Tibial nerve (tissue), 4 donors: ENCODE results near the gene DLX3. TPM values are rescaled to one million over a fixed set of nuclear protein-coding genes. Genes with fewer than 3 reads are reported as not detected.

Experiments
- DNase-seq, 2 donors: peaks; one replicate each; pipeline ENCODE4 v3.0.0-alpha.2; 2019; ENCODE audit warnings: low spot score in 2 of 2
- H3K27ac ChIP-seq, 4 donors: fragments of 200-600 bp; sonication (generic) in 3 of 4; one replicate each; pipeline ENCODE4 v1.5.1; 2017 to 2019; ENCODE audit warnings: mild to moderate bottlenecking in 1 of 4
- H3K27me3 ChIP-seq, 2 donors: fragments of 200-600 bp; sonication (generic) in 1 of 2; one replicate each; pipeline versions ENCODE4 v1.5.1 to v1.6.0; 2017 to 2019
- H3K36me3 ChIP-seq, 3 donors: fragments of 200-600 bp; sonication (generic); one replicate each; pipeline ENCODE4 v1.5.1; 2018 to 2019
- H3K4me1 ChIP-seq, 4 donors: fragments of 200-600 bp; sonication (generic) in 3 of 4; one replicate each; pipeline ENCODE4 v1.5.1; 2017 to 2019
- H3K4me3 ChIP-seq, 4 donors: fragments of 200-600 bp; sonication (generic) in 3 of 4; one replicate each; pipeline ENCODE4 v1.5.1; 2017 to 2019; ENCODE audit warnings: mild to moderate bottlenecking in 1 of 4, moderate library complexity in 1 of 4
- H3K9me3 ChIP-seq, 4 donors: fragments of 200-600 bp; sonication (generic) in 3 of 4; one replicate each; pipeline ENCODE4 v1.5.1; 2017 to 2019
- CTCF ChIP-seq, 5 experiments: fragments of 200-600 bp in 3 of 5; fragments of 450-650 bp in 2 of 5; sonication (generic) in 3 of 5; IDR thresholded peaks; one replicate each; pipeline ENCODE4 v1.5.1; 2016 to 2019; ENCODE audit warnings: antibody characterized with exemption in 5 of 5, mild to moderate bottlenecking in 3 of 5, moderate library complexity in 2 of 5
- EP300 ChIP-seq, 2 donors: sonication (generic); formaldehyde crosslinking; IDR thresholded peaks; one replicate each; pipeline ENCODE4 v1.6.1; 2017; ENCODE audit warnings: antibody characterized with exemption in 2 of 2, mild to moderate bottlenecking in 1 of 2
- POLR2A ChIP-seq, 2 donors: fragments of 450-650 bp; IDR thresholded peaks; one replicate each; pipeline ENCODE4 v1.6.1; 2017; ENCODE audit warnings: antibody characterized with exemption in 2 of 2, mild to moderate bottlenecking in 2 of 2, moderate library complexity in 2 of 2
- WGBS, 2 donors: methylation state at CpG; one replicate each; pipeline ENCODE4 v1.1.5; 2018; 5-methylcytosine and 5-hydroxymethylcytosine counted together
- small RNA-seq: library from RNA; depleted of rRNA; stranded (forward); fragments of <200 nt; gene quantifications from one replicate; pipeline ENCODE3, GENCODE V24; 2016
- total RNA-seq, 4 donors: library from RNA; depleted of rRNA; stranded (reverse); fragments of >200 nt; gene quantifications; one replicate each; pipeline ENCODE4 v1.1.0, GENCODE V29; 2016

Gene DLX3
- total RNA-seq, 4 donors from 2014 or later = 0.30 TPM; not detected in 3

- no peaks in the 10 kb centered on the region for H3K4me1 ChIP-seq
- H3K4me3 ChIP-seq = no peak overlapping the region
- no peak for DNase-seq
- H3K27ac ChIP-seq = no peak overlapping the region
- H3K27me3 ChIP-seq = peaks cover 0 to 93% of the 10 kb centered on the region in 2 donors
- TF ChIP-seq CTCF (IDR thresholded peaks at IDR 0.05) (no peak), EP300 (IDR thresholded peaks at IDR 0.05) (no peak), POLR2A (IDR thresholded peaks at IDR 0.05) (no peak)
- no peaks in the 10 kb centered on the region for H3K9me3 ChIP-seq
- no peaks in the 10 kb centered on the region for H3K36me3 ChIP-seq
- 30 to 36% methylated on average over 18 to 26 of the region's 26 CpGs for WGBS, 2 donors
These were observed 50.7 kb downstream of the DLX3 start for GRCh38 chr17:49944273-49944870.

GRCh38 chr17:49942947-49943346, 52.1 kb downstream of the DLX3 start:
- 87 to 91% methylated on average over 5 of the region's 5 CpGs for WGBS, 2 donors
- Histone ChIP-seq H3K4me3 (no peak overlapping the region), H3K27ac (no peak overlapping the region), H3K27me3 (peaks cover 0 to 94% of the 10 kb centered on the region in 2 donors), H3K9me3 (no peaks in the 10 kb centered on the region), H3K36me3 (no peaks in the 10 kb centered on the region), H3K4me1 (no peaks in the 10 kb centered on the region)
- no peak for TF ChIP-seq CTCF (IDR thresholded peaks at IDR 0.05)
- no peak for TF ChIP-seq POLR2A (IDR thresholded peaks at IDR 0.05)
- no peak for TF ChIP-seq EP300 (IDR thresholded peaks at IDR 0.05)
- DNase-seq = no peak

GRCh38 chr17:49941427-49941826, 53.6 kb downstream of the DLX3 start:
- H3K9me3 ChIP-seq = no peaks in the 10 kb centered on the region
- no peak overlapping the region for H3K4me3 ChIP-seq
- no peak overlapping the region for H3K27ac ChIP-seq
- WGBS, 2 donors = 53 to 61% methylated on average over 10 of the region's 10 CpGs
- H3K27me3 ChIP-seq = peaks cover 0 to 82% of the 10 kb centered on the region in 2 donors
- no peaks in the 10 kb centered on the region for H3K36me3 ChIP-seq
- no peak for DNase-seq
- TF ChIP-seq EP300 (IDR thresholded peaks at IDR 0.05) = no peak
- no peak for TF ChIP-seq CTCF (IDR thresholded peaks at IDR 0.05)
- TF ChIP-seq POLR2A (IDR thresholded peaks at IDR 0.05) = no peak
- H3K4me1 ChIP-seq = no peaks in the 10 kb centered on the region

Small RNA genes lying within 50 kb of the gene (small RNA-seq; reads per million reads assigned to genes)
- not detected for gene RNU6-1313P

Other genes starting within 250 kb of the DLX3 start
- 10 to 100 TPM; 12.9 to 23.1 (median 18.3) TPM for gene FAM117A, start 231.1 kb downstream of the DLX3 start, total RNA-seq
- gene KAT7, start 206.5 kb downstream of the DLX3 start, total RNA-seq = 10 to 100 TPM; 31.6 to 45.6 (median 42.0) TPM
- gene TAC4, start 147.2 kb downstream of the DLX3 start, total RNA-seq = not detected
- not detected for gene DLX4, start 26.0 kb downstream of the DLX3 start, total RNA-seq
- gene ITGA3, start 60.9 kb upstream of the DLX3 start, total RNA-seq = 10 to 100 TPM; 59.2 to 85.7 (median 69.1) TPM
- gene PDK2, start 100.1 kb upstream of the DLX3 start, total RNA-seq = 10 to 100 TPM; 37.9 to 77.7 (median 49.8) TPM
- 1 to 10 TPM in 2 of 4 donors, under 1 TPM in 2; 0.63 to 1.5 (median 1.1) TPM for gene SAMD14, start 134.9 kb upstream of the DLX3 start, total RNA-seq
- gene PPP1R9B, start 155.5 kb upstream of the DLX3 start, total RNA-seq = 10 to 100 TPM; 28.4 to 54.9 (median 36.9) TPM
- gene SGCA, start 170.8 kb upstream of the DLX3 start, total RNA-seq = 1 to 10 TPM; 1.8 to 7.8 (median 4.9) TPM
- 100 to 1,000 TPM in 1 of 4 donors, 10 to 100 TPM in 3; 31.5 to 185 (median 73.0) TPM for gene COL1A1, start 206.4 kb upstream of the DLX3 start, total RNA-seq